ENCODE data around the gene NWD2. TPM values are rescaled to one million over a fixed set of nuclear protein-coding genes. Genes with fewer than 3 reads are reported as not detected.

NWD2 gene
- total RNA-seq, 1 experiment from 2014 or later, result not detected

GRCh38 chr4:37453281-37453998 lies 208.9 kb downstream of the NWD2 start:
- H3K4me3 ChIP-seq (ENCODE audit: low read depth, low read length, poor library complexity, severe bottlenecking), result peak overlapping the region; percentile 34

GRCh38 chr4:37453999-37454800 lies 209.7 kb downstream of the NWD2 start:
- intact Hi-C loops (cut with micrococcal nuclease; ENCODE audit: unreplicated experiment), result loop anchor here (1.0 to 10.0 kb wide), 3 partner anchors 112 to 581 kb away; no protein-coding TSS in a partner anchor
- no peaks in the 10 kb centered on the region for H3K36me3 ChIP-seq (ENCODE audit: insufficient read depth, low read length, poor library complexity, severe bottlenecking)
- no peak overlapping the region for H3K27ac ChIP-seq (ENCODE audit: low read depth, low read length, poor library complexity, severe bottlenecking)
- peaks cover 76% of the 10 kb centered on the region for H3K27me3 ChIP-seq (replicated peaks; ENCODE audit: insufficient read depth, low read depth, low read length, poor library complexity)
- ChIA-PET POLR2A (ENCODE audit: low non-redundant PET) (no interaction called here), CTCF (no interaction called here)
- DNase-seq (ENCODE audit: low spot score), result no peak
- peaks cover 5% of the 10 kb centered on the region for H3K4me1 ChIP-seq (ENCODE audit: insufficient read depth, low read length, poor library complexity, severe bottlenecking)
- TF ChIP-seq EZH2 (IDR thresholded peaks at IDR 0.05; ENCODE audit: borderline replicate concordance, low read depth, low read length, poor library complexity, severe bottlenecking) (peak; percentile 81), CTCF (conservative IDR thresholded peaks at IDR 0.05; ENCODE audit: low read depth, low read length) (no peak)
- H3K9me3 ChIP-seq (ENCODE audit: low read depth, low read length, poor library complexity, severe bottlenecking), result no peaks in the 10 kb centered on the region
- peak overlapping the region; percentile 34 for H3K4me3 ChIP-seq (ENCODE audit: low read depth, low read length, poor library complexity, severe bottlenecking)
- BruUV-seq (replicated peaks), result no TSS peak

More at GRCh38 chr4:37453281-37453998, 208.9 kb downstream of the NWD2 start:
- DNase-seq (ENCODE audit: low spot score), result peak; percentile 30
- no peak overlapping the region for H3K27ac ChIP-seq (ENCODE audit: low read depth, low read length, poor library complexity, severe bottlenecking)
- TF ChIP-seq EZH2 (IDR thresholded peaks at IDR 0.05; ENCODE audit: borderline replicate concordance, low read depth, low read length, poor library complexity, severe bottlenecking) (peak; percentile 66), CTCF (conservative IDR thresholded peaks at IDR 0.05; ENCODE audit: low read depth, low read length) (no peak; the same call in 1 of the 2 replicates)
- peaks cover 5% of the 10 kb centered on the region for H3K4me1 ChIP-seq (ENCODE audit: insufficient read depth, low read length, poor library complexity, severe bottlenecking)
- no peaks in the 10 kb centered on the region for H3K9me3 ChIP-seq (ENCODE audit: low read depth, low read length, poor library complexity, severe bottlenecking)
- CTCF ChIA-PET, result no interaction called here
- H3K27me3 ChIP-seq (replicated peaks; ENCODE audit: insufficient read depth, low read depth, low read length, poor library complexity), result peaks cover 84% of the 10 kb centered on the region
- no TSS peak for BruUV-seq (replicated peaks)
- no peaks in the 10 kb centered on the region for H3K36me3 ChIP-seq (ENCODE audit: insufficient read depth, low read length, poor library complexity, severe bottlenecking)
- intact Hi-C loops (cut with micrococcal nuclease; ENCODE audit: unreplicated experiment), result loop anchor here (1.0 to 10.0 kb wide), 3 partner anchors 113 to 581 kb away; no protein-coding TSS in a partner anchor
- POLR2A ChIA-PET (ENCODE audit: low non-redundant PET), result no interaction called here

- intact Hi-C loops (cut with micrococcal nuclease; ENCODE audit: unreplicated experiment), result loop anchor here (10.0 kb wide), 1 partner anchor 579 kb away; no protein-coding TSS in a partner anchor
- no peaks in the 10 kb centered on the region for H3K9me3 ChIP-seq (ENCODE audit: low read depth, low read length, poor library complexity, severe bottlenecking)
- peaks cover 5% of the 10 kb centered on the region for H3K4me1 ChIP-seq (ENCODE audit: insufficient read depth, low read length, poor library complexity, severe bottlenecking)
- CTCF ChIA-PET, result no interaction called here
- TF ChIP-seq EZH2 (IDR thresholded peaks at IDR 0.05; ENCODE audit: borderline replicate concordance, low read depth, low read length, poor library complexity, severe bottlenecking) (no peak), CTCF (conservative IDR thresholded peaks at IDR 0.05; ENCODE audit: low read depth, low read length) (no peak)
- POLR2A ChIA-PET (ENCODE audit: low non-redundant PET), result no interaction called here
- H3K27ac ChIP-seq (ENCODE audit: low read depth, low read length, poor library complexity, severe bottlenecking), result no peak overlapping the region
- no peaks in the 10 kb centered on the region for H3K36me3 ChIP-seq (ENCODE audit: insufficient read depth, low read length, poor library complexity, severe bottlenecking)
- BruUV-seq (replicated peaks), result no TSS peak
- H3K27me3 ChIP-seq (replicated peaks; ENCODE audit: insufficient read depth, low read depth, low read length, poor library complexity), result peaks cover 63% of the 10 kb centered on the region
- DNase-seq (ENCODE audit: low spot score), result no peak
- H3K4me3 ChIP-seq (ENCODE audit: low read depth, low read length, poor library complexity, severe bottlenecking), result no peak overlapping the region
Observed at GRCh38 chr4:37455301-37456131, 211.0 kb downstream of the NWD2 start.
